Measurements from ENCODE around the gene ELOVL2.
A peak's percentile ranks its signal among the peaks of the same experiment; 100 is the strongest.

Gene ELOVL2

GRCh38 chr6:11036351-11036740 is 7.8 kb downstream of the ELOVL2 start:
- DNase-seq (ENCODE audit: low read depth): no peak
- TF ChIP-seq, protein P1, sequence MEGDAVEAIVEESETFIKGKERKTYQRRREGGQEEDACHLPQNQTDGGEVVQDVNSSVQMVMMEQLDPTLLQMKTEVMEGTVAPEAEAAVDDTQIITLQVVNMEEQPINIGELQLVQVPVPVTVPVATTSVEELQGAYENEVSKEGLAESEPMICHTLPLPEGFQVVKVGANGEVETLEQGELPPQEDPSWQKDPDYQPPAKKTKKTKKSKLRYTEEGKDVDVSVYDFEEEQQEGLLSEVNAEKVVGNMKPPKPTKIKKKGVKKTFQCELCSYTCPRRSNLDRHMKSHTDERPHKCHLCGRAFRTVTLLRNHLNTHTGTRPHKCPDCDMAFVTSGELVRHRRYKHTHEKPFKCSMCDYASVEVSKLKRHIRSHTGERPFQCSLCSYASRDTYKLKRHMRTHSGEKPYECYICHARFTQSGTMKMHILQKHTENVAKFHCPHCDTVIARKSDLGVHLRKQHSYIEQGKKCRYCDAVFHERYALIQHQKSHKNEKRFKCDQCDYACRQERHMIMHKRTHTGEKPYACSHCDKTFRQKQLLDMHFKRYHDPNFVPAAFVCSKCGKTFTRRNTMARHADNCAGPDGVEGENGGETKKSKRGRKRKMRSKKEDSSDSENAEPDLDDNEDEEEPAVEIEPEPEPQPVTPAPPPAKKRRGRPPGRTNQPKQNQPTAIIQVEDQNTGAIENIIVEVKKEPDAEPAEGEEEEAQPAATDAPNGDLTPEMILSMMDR (IDR thresholded peaks at IDR 0.05; ENCODE audit: insufficient read depth, low read depth, low read length, missing control alignments): no peak
- no peak overlapping the region for H3K4me3 ChIP-seq (ENCODE audit: low read length)

GRCh38 chr6:11035616-11036350 is 8.3 kb downstream of the ELOVL2 start:
- TF ChIP-seq, protein P1 (IDR thresholded peaks at IDR 0.05; ENCODE audit: insufficient read depth, low read depth, low read length, missing control alignments): no peak
- no peak for DNase-seq (ENCODE audit: low read depth)

DNA sequence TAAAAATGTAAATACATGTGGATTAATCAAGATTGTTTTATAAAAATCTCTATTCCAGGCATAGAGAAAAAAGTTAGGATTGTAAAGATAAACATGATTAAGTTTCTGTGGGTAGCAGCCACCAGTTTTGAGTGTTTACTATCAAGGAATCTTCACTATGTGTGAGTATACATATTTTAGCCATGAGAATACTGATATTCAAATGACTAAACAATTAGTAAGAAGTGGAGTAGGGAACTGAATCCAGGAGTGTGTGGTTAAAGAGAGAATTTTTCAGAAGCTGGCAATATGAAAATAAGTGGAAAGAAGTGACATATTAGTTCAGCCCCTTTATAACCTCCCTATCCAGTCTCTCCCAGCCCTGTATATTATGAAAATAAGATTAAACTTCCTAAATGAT is 10.3 kb downstream of the ELOVL2 start:
- DNase-seq (ENCODE audit: low read depth): peak; percentile 54
- TF ChIP-seq, protein P1 (IDR thresholded peaks at IDR 0.05; ENCODE audit: insufficient read depth, low read depth, low read length, missing control alignments): no peak
- no peak overlapping the region for H3K4me3 ChIP-seq (ENCODE audit: low read length)

More at GRCh38 chr6:11035616-11036350, 8.3 kb downstream of the ELOVL2 start:
- no peak overlapping the region for H3K4me3 ChIP-seq (ENCODE audit: low read length)

DNA sequence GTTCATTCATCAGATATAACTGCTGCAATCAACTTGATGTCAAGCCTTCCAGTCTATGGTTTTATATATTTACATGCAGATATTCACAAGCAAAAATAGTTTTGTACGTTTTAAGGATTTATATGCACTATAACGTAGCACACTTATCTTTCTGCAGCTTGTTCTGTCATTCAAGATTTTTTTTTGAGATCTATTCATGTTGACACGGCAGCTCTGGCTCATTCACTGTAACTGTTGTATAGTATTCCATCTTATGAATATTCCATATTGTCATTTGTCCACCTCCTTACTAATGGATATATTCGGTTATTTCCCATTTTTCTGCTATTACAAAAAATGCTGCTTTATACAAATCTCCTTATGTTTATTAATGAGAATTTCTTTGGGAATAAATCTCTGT is 13.2 kb downstream of the ELOVL2 start:
- TF ChIP-seq, protein P1 (IDR thresholded peaks at IDR 0.05; ENCODE audit: insufficient read depth, low read depth, low read length, missing control alignments): no peak
- DNase-seq (ENCODE audit: low read depth): no peak
- no peak overlapping the region for H3K4me3 ChIP-seq (ENCODE audit: low read length)

GRCh38 chr6:11028959-11029358 is 15.1 kb downstream of the ELOVL2 start:
- TF ChIP-seq, protein P1 (IDR thresholded peaks at IDR 0.05; ENCODE audit: insufficient read depth, low read depth, low read length, missing control alignments): no peak
- H3K4me3 ChIP-seq (ENCODE audit: low read length): no peak overlapping the region
- no peak for DNase-seq (ENCODE audit: low read depth)

GRCh38 chr6:11027565-11028110 is 16.5 kb downstream of the ELOVL2 start:
- TF ChIP-seq, protein P1 (IDR thresholded peaks at IDR 0.05; ENCODE audit: insufficient read depth, low read depth, low read length, missing control alignments): no peak
- no peak for DNase-seq (ENCODE audit: low read depth)
- no peak overlapping the region for H3K4me3 ChIP-seq (ENCODE audit: low read length)
